T-helper 22 cell (primary cell): Measurements from ENCODE around the gene TTLL9.
A peak's percentile ranks its signal among the peaks of the same experiment; 100 is the strongest.

Source experiments
- DNase-seq: peaks from one replicate; pipeline ENCODE4 v3.0.0-alpha.2; 2020; ENCODE audit warnings: low read depth

The TTLL9 gene

GRCh38 chr20:31857861-31858759 is 12.3 kb upstream of the TTLL9 start:
- no peak for DNase-seq

- DNase-seq = no peak
Measured at GRCh38 chr20:31858760-31859083, 11.7 kb upstream of the TTLL9 start.

- no peak for DNase-seq
Measured at GRCh38 chr20:31859266-31859997, 11.0 kb upstream of the TTLL9 start.

GRCh38 chr20:31859998-31860380 is 10.4 kb upstream of the TTLL9 start:
- no peak for DNase-seq

GRCh38 chr20:31860390-31861134 is 9.9 kb upstream of the TTLL9 start:
- DNase-seq = no peak

- no peak for DNase-seq
Measured at GRCh38 chr20:31861135-31861384, 9.4 kb upstream of the TTLL9 start.

GRCh38 chr20:31861385-31862156 is 8.9 kb upstream of the TTLL9 start:
- DNase-seq = peak; percentile 39

GRCh38 chr20:31862157-31862470 is 8.3 kb upstream of the TTLL9 start:
- no peak for DNase-seq

GRCh38 chr20:31862506-31862905 is 7.9 kb upstream of the TTLL9 start:
- no peak for DNase-seq

GRCh38 chr20:31863296-31864085 is 6.9 kb upstream of the TTLL9 start:
- no peak for DNase-seq

GRCh38 chr20:31864521-31865400 is 5.7 kb upstream of the TTLL9 start:
- no peak for DNase-seq

GRCh38 chr20:31866221-31866620 is 4.2 kb upstream of the TTLL9 start:
- DNase-seq = no peak

- DNase-seq = no peak
Measured at GRCh38 chr20:31868853-31869672, 1.4 kb upstream of the TTLL9 start.

GRCh38 chr20:31869673-31869941 is 827 bp upstream of the TTLL9 start:
- DNase-seq = no peak

- no peak for DNase-seq
Measured at GRCh38 chr20:31870726-31871617, 538 bp downstream of the TTLL9 start.

- DNase-seq = no peak
Measured at GRCh38 chr20:31871618-31871954, 1.2 kb downstream of the TTLL9 start.

- DNase-seq = no peak
Measured at GRCh38 chr20:31872406-31872805, 2.0 kb downstream of the TTLL9 start.

- DNase-seq = no peak
Measured at GRCh38 chr20:31875671-31876070, 5.2 kb downstream of the TTLL9 start.

GRCh38 chr20:31877684-31878083 is 7.2 kb downstream of the TTLL9 start:
- DNase-seq = no peak
